HEK293 (cell line): ENCODE measurements around the gene C3orf62.

ENCODE experiments used
- CTCF ChIA-PET: fragments of 350-600 bp; formaldehyde crosslinking; extraction: SDS; loops from one replicate; lab custom pipeline; 2021; ENCODE audit warnings: antibody characterized with exemption; lab: Yijun Ruan, JAX
- POLR2A ChIA-PET: fragments of 300-600 bp; formaldehyde crosslinking; extraction: SDS; loops from one replicate; lab custom pipeline; 2020; ENCODE audit warnings: antibody characterized with exemption, inconsistent platforms; lab: Yijun Ruan, JAX
- H3K27ac ChIP-seq: fragments of 200-500 bp; sonication (Bioruptor generic); 2 replicates; pipeline ENCODE4 v1.5.1; 2014; ENCODE audit warnings: low read depth, low read length, control low read depth, inconsistent platforms; ENCODE audit errors: extremely low read depth
- H3K36me3 ChIP-seq, 2 experiments: fragments of 200-500 bp in 1 of 2; sonication (Bioruptor generic) in 1 of 2; 1 replicate in 1 of 2; 2 replicates in 1 of 2; pipeline ENCODE4 v1.5.1; 2014 to 2017; ENCODE audit warnings: inconsistent platforms in 2 of 2, low read length in 2 of 2; ENCODE audit not compliant: control insufficient read depth in 2 of 2, insufficient read depth in 1 of 2
- H3K4me1 ChIP-seq: fragments of 200-500 bp; sonication (Bioruptor generic); 2 replicates; pipeline ENCODE4 v1.5.1; 2014; ENCODE audit warnings: mild to moderate bottlenecking, low read length, inconsistent platforms; ENCODE audit not compliant: control insufficient read depth, insufficient read depth
- H3K4me3 ChIP-seq: 2 replicates; pipeline ENCODE4 v1.5.1; 2011; ENCODE audit warnings: low read depth, mild to moderate bottlenecking, control low read depth, low read length, moderate library complexity
- H3K9me3 ChIP-seq: fragments of 200-500 bp; sonication (Bioruptor generic); 2 replicates; pipeline ENCODE4 v1.5.1; 2014; ENCODE audit warnings: low read depth, low read length, inconsistent platforms; ENCODE audit not compliant: control insufficient read depth, insufficient read depth
- HOXC10 ChIP-seq: sonication (generic); formaldehyde crosslinking; IDR thresholded peaks from 2 replicates; pipeline ENCODE4 v1.8.1; 2023; ENCODE audit warnings: mild to moderate bottlenecking, missing genetic modification reagents
- HOXD13 ChIP-seq: sonication (generic); formaldehyde crosslinking; IDR thresholded peaks from 2 replicates; pipeline ENCODE4 v1.8.0; 2022; ENCODE audit warnings: missing genetic modification reagents, borderline replicate concordance
- IKZF3 ChIP-seq: fragments of 450-650 bp; IDR thresholded peaks from 2 replicates; pipeline ENCODE4 v1.5.0; 2018; ENCODE audit warnings: missing biosample characterization, mild to moderate bottlenecking, missing genetic modification characterization, moderate library complexity
- KLF16 ChIP-seq: fragments of 450-650 bp; formaldehyde crosslinking; IDR thresholded peaks from 2 replicates; pipeline ENCODE4 v1.5.1; 2017; ENCODE audit warnings: missing biosample characterization, missing genetic modification characterization
- MYNN ChIP-seq: fragments of 450-650 bp; formaldehyde crosslinking; IDR thresholded peaks from 2 replicates; pipeline ENCODE4 v1.5.1; 2016; ENCODE audit warnings: missing biosample characterization, missing genetic modification characterization, borderline replicate concordance
- ZBTB7A ChIP-seq: fragments of 450-650 bp; formaldehyde crosslinking; IDR thresholded peaks from 2 replicates; pipeline ENCODE4 v1.5.1; 2016; ENCODE audit warnings: low read depth, missing biosample characterization, missing genetic modification characterization
- ZFHX2 ChIP-seq: fragments of 450-650 bp; formaldehyde crosslinking; conservative IDR thresholded peaks from 2 replicates; pipeline ENCODE4 v1.5.1; 2016; ENCODE audit warnings: missing biosample characterization, missing genetic modification characterization
- ZFP37 ChIP-seq: fragments of 450-650 bp; formaldehyde crosslinking; IDR thresholded peaks from 2 replicates; pipeline ENCODE4 v1.5.1; 2016; ENCODE audit warnings: missing biosample characterization, missing genetic modification characterization
- ZNF155 ChIP-seq: fragments of 450-650 bp; formaldehyde crosslinking; IDR thresholded peaks from 2 replicates; pipeline ENCODE4 v1.5.1; 2016; ENCODE audit warnings: missing biosample characterization, missing genetic modification characterization
- ZNF174 ChIP-seq: fragments of 450-650 bp; formaldehyde crosslinking; IDR thresholded peaks from 2 replicates; pipeline ENCODE4 v1.5.0; 2017; ENCODE audit warnings: missing biosample characterization, mild to moderate bottlenecking, missing genetic modification characterization
- ZNF221 ChIP-seq: fragments of 450-650 bp; formaldehyde crosslinking; IDR thresholded peaks from 2 replicates; pipeline ENCODE4 v1.5.1; 2017; ENCODE audit warnings: missing biosample characterization, missing genetic modification characterization, borderline replicate concordance
- ZNF341 ChIP-seq: fragments of 450-650 bp; formaldehyde crosslinking; IDR thresholded peaks from 2 replicates; pipeline ENCODE4; 2016; ENCODE audit warnings: low read depth, missing biosample characterization, missing genetic modification characterization
- ZNF404 ChIP-seq: fragments of 450-650 bp; formaldehyde crosslinking; IDR thresholded peaks from 2 replicates; pipeline ENCODE4 v1.5.1; 2017; ENCODE audit warnings: missing biosample characterization, missing genetic modification characterization
- ZNF510 ChIP-seq: fragments of 450-650 bp; formaldehyde crosslinking; IDR thresholded peaks from 2 replicates; pipeline ENCODE4 v1.5.1; 2018; ENCODE audit warnings: mild to moderate bottlenecking, missing genetic modification characterization, missing biosample characterization; ENCODE audit not compliant: insufficient replicate concordance
- ZNF530 ChIP-seq: fragments of 450-650 bp; formaldehyde crosslinking; IDR thresholded peaks from 2 replicates; pipeline ENCODE4 v1.5.1; 2016; ENCODE audit warnings: low read depth, missing biosample characterization, missing genetic modification characterization
- ZNF544 ChIP-seq: fragments of 450-650 bp; formaldehyde crosslinking; IDR thresholded peaks from 2 replicates; pipeline ENCODE4 v1.5.0; 2017; ENCODE audit warnings: missing biosample characterization, missing genetic modification characterization
- ZNF548 ChIP-seq: fragments of 450-650 bp; formaldehyde crosslinking; IDR thresholded peaks from 2 replicates; pipeline ENCODE4 v1.5.1; 2016; ENCODE audit warnings: missing biosample characterization, missing genetic modification characterization
- ZNF610 ChIP-seq: fragments of 450-650 bp; formaldehyde crosslinking; IDR thresholded peaks from 2 replicates; pipeline ENCODE4 v1.5.1; 2016; ENCODE audit warnings: missing biosample characterization, missing genetic modification characterization, borderline replicate concordance
- ZNF707 ChIP-seq: fragments of 450-650 bp; formaldehyde crosslinking; IDR thresholded peaks from 2 replicates; pipeline ENCODE4 v1.5.1; 2016; ENCODE audit warnings: missing biosample characterization, missing genetic modification characterization
- ZNF747 ChIP-seq: fragments of 450-650 bp; formaldehyde crosslinking; IDR thresholded peaks from 2 replicates; pipeline ENCODE4 v1.5.1; 2016; ENCODE audit warnings: missing biosample characterization, missing genetic modification characterization
- ZXDB ChIP-seq: fragments of 450-650 bp; formaldehyde crosslinking; IDR thresholded peaks from 2 replicates; pipeline ENCODE4 v1.5.1; 2016; ENCODE audit warnings: missing biosample characterization, missing genetic modification characterization
- TF ChIP-seq, protein P1 (sequence below): fragments of 450-650 bp; formaldehyde crosslinking; IDR thresholded peaks from 2 replicates; pipeline ENCODE4 v1.5.1; 2016; ENCODE audit warnings: missing biosample characterization, missing genetic modification characterization
- TF ChIP-seq, protein P2 (sequence below): fragments of 450-650 bp; formaldehyde crosslinking; IDR thresholded peaks from 2 replicates; pipeline ENCODE4 v1.5.1; 2016; ENCODE audit warnings: missing biosample characterization, missing genetic modification characterization
- TF ChIP-seq, protein P3 (sequence below): fragments of 450-650 bp; formaldehyde crosslinking; IDR thresholded peaks from 2 replicates; pipeline ENCODE4 v1.5.1; 2016; ENCODE audit warnings: missing biosample characterization, missing genetic modification characterization, borderline replicate concordance
- TF ChIP-seq, protein P4 (sequence below): fragments of 450-650 bp; formaldehyde crosslinking; IDR thresholded peaks from 2 replicates; pipeline ENCODE4 v1.5.1; 2017; ENCODE audit warnings: missing biosample characterization, missing genetic modification characterization

The C3orf62 gene

DNA sequence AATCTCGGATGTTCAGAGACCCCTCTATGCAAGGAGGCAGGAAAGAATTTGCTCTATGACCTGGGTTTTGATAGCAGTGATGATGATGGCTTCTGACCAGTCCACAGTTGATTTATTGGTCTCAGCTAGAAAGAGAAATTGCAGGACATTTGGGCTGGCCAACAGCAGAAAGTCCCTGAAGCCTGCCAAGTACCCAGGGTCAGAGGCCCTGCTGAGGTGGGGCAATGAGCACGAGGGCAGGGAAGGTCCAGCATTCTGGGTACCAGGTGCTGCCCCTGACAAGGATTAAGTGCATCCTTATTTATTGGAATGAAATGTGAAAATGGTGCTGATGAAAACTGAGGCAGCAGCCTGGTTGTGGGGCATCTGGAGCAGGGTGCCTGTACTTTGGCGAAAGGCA lies 19.8 kb downstream of the C3orf62 start:
- no peak overlapping the region for H3K27ac ChIP-seq
- H3K4me3 ChIP-seq = no peak overlapping the region
- H3K4me1 ChIP-seq = no peaks in the 10 kb centered on the region
- CTCF ChIA-PET = interaction anchor here (0.7 kb wide), 1 partner anchor 192 kb away, joined by 3 read pairs; no protein-coding TSS in a partner anchor
- POLR2A ChIA-PET = no interaction called here
- no peaks in the 10 kb centered on the region for H3K9me3 ChIP-seq
- no peak for TF ChIP-seq ZNF155 (tag by site-specific recombination)
- no peak for TF ChIP-seq ZFHX2 (tag by site-specific recombination)
- no peak for TF ChIP-seq ZNF510
- no peak for TF ChIP-seq ZNF747 (tag by site-specific recombination)
- no peak for TF ChIP-seq IKZF3 (tag by site-specific recombination)
- TF ChIP-seq HOXC10 (CRISPR knock-in tag) = no peak
- no peak for TF ChIP-seq ZXDB (tag by site-specific recombination)
- TF ChIP-seq ZFP37 (tag by site-specific recombination) = no peak
- TF ChIP-seq HOXD13 = no peak
- no peak for TF ChIP-seq ZNF221
- no peak for TF ChIP-seq ZNF544 (tag by site-specific recombination)
- TF ChIP-seq MYNN (tag by site-specific recombination) = no peak
- TF ChIP-seq, protein P1, sequence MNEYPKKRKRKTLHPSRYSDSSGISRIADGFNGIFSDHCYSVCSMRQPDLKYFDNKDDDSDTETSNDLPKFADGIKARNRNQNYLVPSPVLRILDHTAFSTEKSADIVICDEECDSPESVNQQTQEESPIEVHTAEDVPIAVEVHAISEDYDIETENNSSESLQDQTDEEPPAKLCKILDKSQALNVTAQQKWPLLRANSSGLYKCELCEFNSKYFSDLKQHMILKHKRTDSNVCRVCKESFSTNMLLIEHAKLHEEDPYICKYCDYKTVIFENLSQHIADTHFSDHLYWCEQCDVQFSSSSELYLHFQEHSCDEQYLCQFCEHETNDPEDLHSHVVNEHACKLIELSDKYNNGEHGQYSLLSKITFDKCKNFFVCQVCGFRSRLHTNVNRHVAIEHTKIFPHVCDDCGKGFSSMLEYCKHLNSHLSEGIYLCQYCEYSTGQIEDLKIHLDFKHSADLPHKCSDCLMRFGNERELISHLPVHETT (tag by site-specific recombination) = no peak
- TF ChIP-seq ZNF548 = no peak
- TF ChIP-seq, protein P2, sequence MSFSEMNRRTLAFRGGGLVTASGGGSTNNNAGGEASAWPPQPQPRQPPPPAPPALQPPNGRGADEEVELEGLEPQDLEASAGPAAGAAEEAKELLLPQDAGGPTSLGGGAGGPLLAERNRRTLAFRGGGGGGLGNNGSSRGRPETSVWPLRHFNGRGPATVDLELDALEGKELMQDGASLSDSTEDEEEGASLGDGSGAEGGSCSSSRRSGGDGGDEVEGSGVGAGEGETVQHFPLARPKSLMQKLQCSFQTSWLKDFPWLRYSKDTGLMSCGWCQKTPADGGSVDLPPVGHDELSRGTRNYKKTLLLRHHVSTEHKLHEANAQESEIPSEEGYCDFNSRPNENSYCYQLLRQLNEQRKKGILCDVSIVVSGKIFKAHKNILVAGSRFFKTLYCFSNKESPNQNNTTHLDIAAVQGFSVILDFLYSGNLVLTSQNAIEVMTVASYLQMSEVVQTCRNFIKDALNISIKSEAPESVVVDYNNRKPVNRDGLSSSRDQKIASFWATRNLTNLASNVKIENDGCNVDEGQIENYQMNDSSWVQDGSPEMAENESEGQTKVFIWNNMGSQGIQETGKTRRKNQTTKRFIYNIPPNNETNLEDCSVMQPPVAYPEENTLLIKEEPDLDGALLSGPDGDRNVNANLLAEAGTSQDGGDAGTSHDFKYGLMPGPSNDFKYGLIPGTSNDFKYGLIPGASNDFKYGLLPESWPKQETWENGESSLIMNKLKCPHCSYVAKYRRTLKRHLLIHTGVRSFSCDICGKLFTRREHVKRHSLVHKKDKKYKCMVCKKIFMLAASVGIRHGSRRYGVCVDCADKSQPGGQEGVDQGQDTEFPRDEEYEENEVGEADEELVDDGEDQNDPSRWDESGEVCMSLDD (tag by site-specific recombination) = no peak
- no peak for TF ChIP-seq ZNF530 (tag by site-specific recombination)
- H3K36me3 ChIP-seq = no peaks in the 10 kb centered on the region

DNA sequence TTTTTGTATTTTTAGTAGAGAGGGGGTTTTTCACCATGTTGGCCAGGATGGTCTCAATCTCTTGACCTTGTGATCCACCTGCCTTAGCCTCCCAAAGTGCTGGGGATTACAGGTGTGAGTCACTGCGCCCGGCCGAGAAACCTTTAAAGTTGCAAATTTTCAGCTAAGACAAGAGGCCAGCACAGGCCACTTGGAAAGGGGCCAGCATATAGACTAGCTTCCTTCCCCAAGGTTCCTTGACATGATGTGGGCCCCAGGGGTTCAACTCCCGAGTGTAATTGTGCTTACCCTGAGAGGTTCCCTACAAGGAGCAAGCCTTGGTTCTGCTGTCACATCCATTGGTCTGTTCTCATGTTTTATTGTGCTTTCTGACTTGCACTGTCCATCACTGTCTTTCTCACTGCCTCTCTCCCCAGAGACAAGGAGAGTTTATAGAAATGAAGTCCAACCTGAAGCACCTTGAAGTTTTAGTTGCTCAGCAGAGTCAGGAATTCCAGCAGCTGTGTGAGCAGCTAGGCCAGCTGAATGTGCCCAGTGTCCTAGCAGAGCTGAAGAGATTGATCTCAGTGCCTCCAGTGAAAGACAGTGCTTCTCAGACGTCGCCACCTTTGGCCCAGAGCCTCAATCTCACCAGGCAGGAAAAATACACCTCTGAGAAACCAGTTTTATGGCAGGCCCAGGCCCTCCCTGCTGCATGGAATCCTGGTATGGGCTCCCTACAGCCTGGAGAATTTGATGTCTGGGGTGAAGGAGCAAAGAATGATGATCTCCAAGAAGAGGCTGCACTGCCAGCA lies 21.1 kb downstream of the C3orf62 start:
- no peaks in the 10 kb centered on the region for H3K36me3 ChIP-seq
- H3K4me3 ChIP-seq = no peak overlapping the region
- H3K27ac ChIP-seq = no peak overlapping the region
- CTCF ChIA-PET = no interaction called here
- TF ChIP-seq ZNF404 (tag by site-specific recombination) (no peak), ZBTB7A (no peak), ZNF155 (tag by site-specific recombination) (no peak), ZNF174 (tag by site-specific recombination) (no peak), KLF16 (no peak), ZNF341 (tag by site-specific recombination) (no peak), ZNF610 (no peak), ZNF707 (no peak)
- TF ChIP-seq, protein P3, sequence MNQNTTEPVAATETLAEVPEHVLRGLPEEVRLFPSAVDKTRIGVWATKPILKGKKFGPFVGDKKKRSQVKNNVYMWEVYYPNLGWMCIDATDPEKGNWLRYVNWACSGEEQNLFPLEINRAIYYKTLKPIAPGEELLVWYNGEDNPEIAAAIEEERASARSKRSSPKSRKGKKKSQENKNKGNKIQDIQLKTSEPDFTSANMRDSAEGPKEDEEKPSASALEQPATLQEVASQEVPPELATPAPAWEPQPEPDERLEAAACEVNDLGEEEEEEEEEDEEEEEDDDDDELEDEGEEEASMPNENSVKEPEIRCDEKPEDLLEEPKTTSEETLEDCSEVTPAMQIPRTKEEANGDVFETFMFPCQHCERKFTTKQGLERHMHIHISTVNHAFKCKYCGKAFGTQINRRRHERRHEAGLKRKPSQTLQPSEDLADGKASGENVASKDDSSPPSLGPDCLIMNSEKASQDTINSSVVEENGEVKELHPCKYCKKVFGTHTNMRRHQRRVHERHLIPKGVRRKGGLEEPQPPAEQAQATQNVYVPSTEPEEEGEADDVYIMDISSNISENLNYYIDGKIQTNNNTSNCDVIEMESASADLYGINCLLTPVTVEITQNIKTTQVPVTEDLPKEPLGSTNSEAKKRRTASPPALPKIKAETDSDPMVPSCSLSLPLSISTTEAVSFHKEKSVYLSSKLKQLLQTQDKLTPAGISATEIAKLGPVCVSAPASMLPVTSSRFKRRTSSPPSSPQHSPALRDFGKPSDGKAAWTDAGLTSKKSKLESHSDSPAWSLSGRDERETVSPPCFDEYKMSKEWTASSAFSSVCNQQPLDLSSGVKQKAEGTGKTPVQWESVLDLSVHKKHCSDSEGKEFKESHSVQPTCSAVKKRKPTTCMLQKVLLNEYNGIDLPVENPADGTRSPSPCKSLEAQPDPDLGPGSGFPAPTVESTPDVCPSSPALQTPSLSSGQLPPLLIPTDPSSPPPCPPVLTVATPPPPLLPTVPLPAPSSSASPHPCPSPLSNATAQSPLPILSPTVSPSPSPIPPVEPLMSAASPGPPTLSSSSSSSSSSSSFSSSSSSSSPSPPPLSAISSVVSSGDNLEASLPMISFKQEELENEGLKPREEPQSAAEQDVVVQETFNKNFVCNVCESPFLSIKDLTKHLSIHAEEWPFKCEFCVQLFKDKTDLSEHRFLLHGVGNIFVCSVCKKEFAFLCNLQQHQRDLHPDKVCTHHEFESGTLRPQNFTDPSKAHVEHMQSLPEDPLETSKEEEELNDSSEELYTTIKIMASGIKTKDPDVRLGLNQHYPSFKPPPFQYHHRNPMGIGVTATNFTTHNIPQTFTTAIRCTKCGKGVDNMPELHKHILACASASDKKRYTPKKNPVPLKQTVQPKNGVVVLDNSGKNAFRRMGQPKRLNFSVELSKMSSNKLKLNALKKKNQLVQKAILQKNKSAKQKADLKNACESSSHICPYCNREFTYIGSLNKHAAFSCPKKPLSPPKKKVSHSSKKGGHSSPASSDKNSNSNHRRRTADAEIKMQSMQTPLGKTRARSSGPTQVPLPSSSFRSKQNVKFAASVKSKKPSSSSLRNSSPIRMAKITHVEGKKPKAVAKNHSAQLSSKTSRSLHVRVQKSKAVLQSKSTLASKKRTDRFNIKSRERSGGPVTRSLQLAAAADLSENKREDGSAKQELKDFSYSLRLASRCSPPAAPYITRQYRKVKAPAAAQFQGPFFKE (tag by site-specific recombination) = no peak
- TF ChIP-seq, protein P4, sequence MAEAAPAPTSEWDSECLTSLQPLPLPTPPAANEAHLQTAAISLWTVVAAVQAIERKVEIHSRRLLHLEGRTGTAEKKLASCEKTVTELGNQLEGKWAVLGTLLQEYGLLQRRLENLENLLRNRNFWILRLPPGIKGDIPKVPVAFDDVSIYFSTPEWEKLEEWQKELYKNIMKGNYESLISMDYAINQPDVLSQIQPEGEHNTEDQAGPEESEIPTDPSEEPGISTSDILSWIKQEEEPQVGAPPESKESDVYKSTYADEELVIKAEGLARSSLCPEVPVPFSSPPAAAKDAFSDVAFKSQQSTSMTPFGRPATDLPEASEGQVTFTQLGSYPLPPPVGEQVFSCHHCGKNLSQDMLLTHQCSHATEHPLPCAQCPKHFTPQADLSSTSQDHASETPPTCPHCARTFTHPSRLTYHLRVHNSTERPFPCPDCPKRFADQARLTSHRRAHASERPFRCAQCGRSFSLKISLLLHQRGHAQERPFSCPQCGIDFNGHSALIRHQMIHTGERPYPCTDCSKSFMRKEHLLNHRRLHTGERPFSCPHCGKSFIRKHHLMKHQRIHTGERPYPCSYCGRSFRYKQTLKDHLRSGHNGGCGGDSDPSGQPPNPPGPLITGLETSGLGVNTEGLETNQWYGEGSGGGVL = no peak
- H3K4me1 ChIP-seq = no peaks in the 10 kb centered on the region
- H3K9me3 ChIP-seq = no peaks in the 10 kb centered on the region
- POLR2A ChIA-PET = no interaction called here
